Urothelium cell line (cell line): Measurements from ENCODE around the gene DOCK8.
A peak's percentile ranks its signal among the peaks of the same experiment; 100 is the strongest.

Experiments used
- DNase-seq: peaks from one replicate; pipeline ENCODE4 v3.0.0; 2011; ENCODE audit warnings: low spot score, mixed read lengths
- FAIRE-seq: peaks from 2 replicates; lab custom pipeline; 2011; peaks lifted over from hg19 to GRCh38; lab: Jason Lieb, UNC

Gene DOCK8

GRCh38 chr9:486156-486555 lies 271.5 kb downstream of the DOCK8 start:
- FAIRE-seq (no peak), DNase-seq (no peak)

GRCh38 chr9:487429-487828 lies 272.8 kb downstream of the DOCK8 start:
- FAIRE-seq (no peak), DNase-seq (no peak)

GRCh38 chr9:488448-488847 lies 273.8 kb downstream of the DOCK8 start:
- DNase-seq = no peak
- no peak for FAIRE-seq

DNA sequence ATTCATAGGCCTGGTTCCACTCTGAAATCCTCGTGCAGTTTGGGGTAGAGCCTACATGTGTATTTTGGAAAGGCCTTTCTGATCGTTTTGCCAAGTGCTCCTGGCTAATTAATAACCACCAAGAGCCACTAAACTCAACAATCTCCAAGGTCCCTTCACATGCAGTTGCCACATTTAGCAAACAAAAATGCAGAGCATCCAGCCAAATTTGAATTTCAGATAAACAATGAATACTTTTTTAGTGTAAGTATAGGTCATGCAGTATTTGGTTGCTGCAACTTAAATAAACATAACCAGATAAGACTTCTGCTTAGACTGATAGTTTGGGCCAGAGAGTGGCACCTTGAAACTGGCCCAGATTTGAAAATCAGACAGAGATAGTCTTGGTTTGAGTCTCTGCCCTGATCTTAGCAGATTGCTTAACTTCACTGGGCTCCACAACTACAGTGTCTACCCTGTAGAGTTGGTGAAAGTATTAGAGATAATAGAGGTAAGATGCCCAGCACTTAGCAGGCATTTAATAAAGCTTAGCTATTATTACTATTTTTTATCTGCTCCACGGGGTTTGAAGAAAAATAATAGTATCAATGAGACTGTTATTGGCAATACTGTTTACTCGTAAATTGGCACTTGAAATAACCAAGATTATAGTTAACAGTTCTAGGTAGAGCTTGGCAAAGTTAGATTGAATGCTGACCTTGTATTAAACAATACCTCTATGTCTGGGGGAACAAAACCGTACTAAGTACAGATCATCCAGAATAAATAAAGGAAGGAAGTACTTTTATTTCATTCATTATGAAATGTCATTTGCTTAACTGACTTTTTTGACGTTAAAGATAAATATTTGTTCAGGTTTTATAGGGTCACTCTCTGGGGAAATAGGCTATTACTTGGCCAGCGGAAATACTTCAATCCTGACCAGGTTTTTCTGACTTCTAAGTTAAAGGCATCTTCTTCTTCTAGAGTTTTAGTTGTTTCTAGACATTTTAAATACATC lies 274.8 kb downstream of the DOCK8 start:
- FAIRE-seq = no peak
- no peak for DNase-seq

- FAIRE-seq (no peak), DNase-seq (no peak)
Observed at GRCh38 chr9:494764-495163, 280.1 kb downstream of the DOCK8 start.

GRCh38 chr9:495739-496138 lies 281.1 kb downstream of the DOCK8 start:
- FAIRE-seq = no peak
- DNase-seq = no peak

DNA sequence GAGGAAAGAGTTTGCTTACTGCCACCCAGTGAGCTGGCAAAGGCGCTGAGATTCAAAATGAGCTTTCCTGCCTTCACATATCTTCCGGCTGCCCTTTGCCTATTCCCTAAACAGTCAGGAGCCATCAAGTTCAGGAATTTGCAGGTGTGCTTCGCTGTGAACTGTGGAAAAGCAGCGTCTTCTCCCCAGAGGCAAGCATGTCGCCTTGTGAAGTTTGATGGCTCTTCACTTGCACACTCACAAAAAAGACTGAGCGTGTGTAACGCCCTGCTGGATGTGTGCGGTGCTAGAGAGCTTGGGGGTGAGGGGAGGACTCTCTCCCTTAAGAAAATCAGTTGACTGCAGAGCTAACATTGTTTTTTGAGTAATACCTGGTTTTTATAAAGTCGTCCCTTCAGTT lies 288.7 kb downstream of the DOCK8 start:
- DNase-seq = no peak

GRCh38 chr9:503881-504852 lies 289.5 kb downstream of the DOCK8 start, which contains the start of gene KANK1:
TSS of gene KANK1 (plus strand) at chr9:504695.
- DNase-seq (peak; percentile 86), FAIRE-seq (no peak)

More for the DNA sequence above, 288.7 kb downstream of the DOCK8 start:
- no peak for FAIRE-seq

DNA sequence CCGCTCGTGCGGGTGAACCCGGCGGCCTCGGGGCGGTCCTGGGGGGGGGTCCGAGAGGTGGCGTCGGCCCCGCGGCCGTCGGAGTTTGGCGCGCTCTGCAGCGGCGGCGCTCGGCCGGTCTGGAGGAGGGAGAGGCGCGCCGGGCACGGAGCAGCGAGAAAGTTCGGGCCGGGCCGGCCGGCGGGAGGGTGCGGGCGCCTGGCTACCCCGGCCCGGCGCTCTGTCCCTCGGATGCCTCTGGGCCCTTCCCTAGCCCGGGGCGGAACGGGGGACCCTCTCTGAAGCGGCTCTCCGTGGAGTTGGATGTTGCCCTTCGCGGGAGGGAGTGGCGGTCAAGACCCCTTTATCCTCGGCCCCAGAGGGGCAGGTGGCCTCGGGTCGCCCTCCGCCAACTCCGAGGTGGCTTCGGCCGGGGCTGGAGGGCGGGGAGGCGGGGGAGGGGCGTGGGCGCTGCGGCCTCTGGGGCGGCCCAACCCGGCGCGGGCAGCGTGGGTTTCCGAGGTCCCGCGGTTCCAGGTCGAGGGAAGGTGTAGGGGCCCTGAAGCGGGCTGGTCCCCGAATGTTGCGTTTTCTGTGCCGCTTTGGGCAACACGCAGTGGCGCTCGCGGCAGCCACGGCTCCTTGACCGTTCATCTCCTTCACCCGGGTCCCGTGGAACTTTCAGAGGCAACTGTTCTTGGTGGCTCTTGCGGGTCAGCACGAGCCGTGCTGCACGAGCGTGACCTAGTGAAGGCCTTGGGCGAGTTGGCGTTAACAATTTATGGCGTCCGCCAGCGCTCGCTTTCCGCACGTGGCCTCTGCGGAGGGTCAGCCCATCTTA lies 290.5 kb downstream of the DOCK8 start:
- no peak for DNase-seq
- FAIRE-seq = no peak

DNA sequence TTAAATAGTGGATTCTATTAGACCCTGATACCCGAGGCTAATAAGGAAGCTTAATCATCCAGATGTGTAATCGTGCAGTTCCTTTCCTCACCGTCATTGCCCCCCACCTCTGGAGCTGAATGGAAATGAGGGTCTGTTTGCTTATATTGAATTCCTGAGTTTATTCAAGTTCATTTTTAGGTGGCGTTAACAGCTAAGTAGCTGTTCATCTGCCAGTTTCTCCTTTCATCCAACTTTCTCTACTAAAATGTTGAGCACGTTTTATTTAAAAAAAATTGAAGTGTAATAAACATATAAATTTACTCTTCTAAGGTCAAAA lies 291.0 kb downstream of the DOCK8 start:
- no peak for DNase-seq
- no peak for FAIRE-seq

DNA sequence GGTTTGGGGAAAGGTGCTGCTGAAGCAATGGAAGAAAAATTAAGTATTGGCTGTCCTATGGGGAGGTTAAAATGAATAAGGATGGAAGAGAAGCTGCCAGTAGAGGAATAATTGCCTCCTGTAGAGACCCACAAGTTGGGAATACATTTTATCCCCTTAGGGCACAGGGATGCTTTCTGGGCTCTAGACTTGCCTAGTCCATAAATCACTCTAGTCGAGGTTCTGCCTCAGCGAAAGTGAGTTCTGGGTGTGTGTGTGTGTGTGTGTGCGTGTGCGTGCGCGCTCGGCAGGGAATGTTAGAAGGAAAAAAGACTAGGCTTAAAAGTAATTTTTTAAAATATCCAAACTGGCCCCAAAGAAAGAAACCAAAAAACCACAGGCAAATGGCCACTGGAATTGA lies 291.6 kb downstream of the DOCK8 start:
- FAIRE-seq = no peak
- DNase-seq = no peak

DNA sequence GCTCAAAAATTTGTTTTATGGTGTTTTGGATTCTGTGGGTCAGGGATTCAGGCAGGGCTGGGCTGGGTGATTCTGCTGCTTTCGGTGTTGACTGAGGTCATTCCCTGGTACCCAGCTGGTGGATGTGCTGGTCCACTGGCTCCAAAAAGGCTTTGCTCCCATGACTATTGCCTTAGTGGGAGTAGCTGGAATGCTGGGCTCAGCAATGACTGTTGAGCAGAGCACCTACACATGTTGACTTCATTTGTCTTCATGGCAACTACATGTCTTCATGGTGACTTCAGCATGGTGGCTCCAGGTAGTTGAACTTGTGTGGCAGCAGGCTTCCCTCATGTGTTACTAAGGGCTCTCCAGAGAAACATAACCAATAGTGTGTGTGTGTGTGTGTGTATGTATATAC lies 297.2 kb downstream of the DOCK8 start:
- FAIRE-seq (no peak), DNase-seq (no peak)

DNA sequence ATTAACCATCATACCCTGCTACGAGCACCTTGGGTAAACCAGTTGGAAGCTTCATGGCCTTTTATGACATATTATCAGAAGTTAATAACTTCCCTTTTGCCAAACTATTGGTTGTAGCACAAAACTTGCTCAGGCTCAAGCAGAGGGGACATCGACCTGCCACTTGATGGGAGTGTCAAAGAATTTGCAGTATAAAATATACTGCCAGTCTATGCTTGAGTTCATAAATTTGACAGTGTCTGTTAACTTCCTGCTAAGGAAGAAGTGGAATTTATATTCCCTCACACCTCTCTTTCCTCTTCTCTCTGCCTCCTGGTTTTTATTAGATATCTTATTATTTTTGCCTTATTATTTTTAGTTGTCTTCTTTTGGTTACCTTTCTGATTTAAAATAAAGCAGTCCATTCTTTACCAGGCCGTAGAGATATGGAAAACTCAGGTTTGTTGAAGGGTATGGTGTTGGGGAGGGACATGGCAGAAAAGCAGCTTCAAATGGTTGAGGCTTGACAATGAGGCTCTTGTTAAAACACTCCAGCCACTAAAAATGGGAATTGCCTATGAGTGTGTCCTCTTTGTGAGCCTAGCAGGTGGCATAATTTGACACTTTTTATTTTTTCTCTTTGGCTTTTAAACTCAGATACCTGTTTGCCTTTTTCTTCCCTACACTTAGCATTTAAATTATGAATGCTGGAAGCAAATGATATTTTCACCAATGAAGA lies 298.0 kb downstream of the DOCK8 start:
- FAIRE-seq (no peak), DNase-seq (no peak)
